Measurements from ENCODE around the gene IZUMO2.

GRCh38 chr19:50171752-50172151, 8.7 kb upstream of the IZUMO2 start:
- TF ChIP-seq CTCF (IDR thresholded peaks at IDR 0.05) (no peak), POLR2A (IDR thresholded peaks at IDR 0.05) (no peak)
